K562 (cell line): ENCODE measurements around the gene RXRB. TPM values are rescaled to one million over a fixed set of nuclear protein-coding genes. Genes with fewer than 3 reads are reported as not detected.

Experiments
- BRF2 ChIP-seq: IDR thresholded peaks from 3 replicates; pipeline ENCODE4 v1.6.1; 2011; ENCODE audit warnings: borderline replicate concordance, mild to moderate bottlenecking; ENCODE audit not compliant: insufficient read length, insufficient read depth
- CBX1 ChIP-seq: sonication (generic); IDR thresholded peaks from 2 replicates; pipeline ENCODE4 v1.6.1; 2016; ENCODE audit warnings: antibody characterized with exemption, low read depth, mild to moderate bottlenecking
- E2F3 ChIP-seq: fragments of 250-450 bp; sonication (Bioruptor Pico); IDR thresholded peaks from 2 replicates; pipeline ENCODE4 v1.4.0; 2020; ENCODE audit warnings: mild to moderate bottlenecking
- ELF4 ChIP-seq: fragments of 450-650 bp; formaldehyde crosslinking; IDR thresholded peaks from 2 replicates; pipeline ENCODE4 v1.4.0; 2022; ENCODE audit warnings: missing genetic modification characterization
- FOXK2 ChIP-seq, 2 experiments: fragments of 450-650 bp; IDR thresholded peaks in 1 of 2; conservative IDR thresholded peaks in 1 of 2; 2 replicates each; pipeline ENCODE4 v1.6.1; 2016; ENCODE audit warnings: low read depth in 2 of 2, mild to moderate bottlenecking in 1 of 2
- GATA2 ChIP-seq: sonication (generic); formaldehyde crosslinking; IDR thresholded peaks from 2 replicates; pipeline ENCODE4 v1.4.0; 2020; ENCODE audit warnings: mild to moderate bottlenecking, missing genetic modification reagents
- GATAD2A ChIP-seq: fragments of 450-650 bp; IDR thresholded peaks from 2 replicates; pipeline ENCODE4 v1.6.1; 2017
- HDAC1 ChIP-seq, 2 experiments: fragments of 450-650 bp; IDR thresholded peaks; 2 replicates each; pipeline ENCODE4 v1.6.1; 2016 to 2017; ENCODE audit warnings: inconsistent platforms in 1 of 2, mild to moderate bottlenecking in 1 of 2, moderate library complexity in 1 of 2
- HDAC2 ChIP-seq: fragments of 450-650 bp; IDR thresholded peaks from 2 replicates; pipeline ENCODE4 v1.6.1; 2016; ENCODE audit warnings: mild to moderate bottlenecking
- MYNN ChIP-seq, 2 experiments: sonication (generic); formaldehyde crosslinking in 1 of 2; IDR thresholded peaks; 2 replicates each; pipeline versions ENCODE4 v1.5.0 to v1.6.1; 2016 to 2020; ENCODE audit warnings: antibody characterized with exemption in 1 of 2, missing genetic modification reagents in 1 of 2
- NBN ChIP-seq: fragments of 450-650 bp; IDR thresholded peaks from 2 replicates; pipeline ENCODE4 v1.6.1; 2016; ENCODE audit warnings: low read depth, mild to moderate bottlenecking
- NFE2 ChIP-seq: IDR thresholded peaks from 2 replicates; pipeline ENCODE4 v1.6.1; 2014; ENCODE audit warnings: antibody characterized with exemption, low read depth
- PRPF4 ChIP-seq: fragments of 200-400 bp; formaldehyde crosslinking; IDR thresholded peaks from one replicate; pipeline ENCODE4 v1.6.1; 2017; ENCODE audit warnings: low read length, low read depth, mild to moderate bottlenecking; ENCODE audit not compliant: insufficient read depth, poor library complexity, severe bottlenecking
- RREB1 ChIP-seq: fragments of 250-450 bp; sonication (Bioruptor Pico); IDR thresholded peaks from 2 replicates; pipeline ENCODE4 v1.4.0; 2020
- TFAM ChIP-seq: fragments of 250-450 bp; sonication (Bioruptor Pico); conservative IDR thresholded peaks from 2 replicates; pipeline ENCODE4 v1.5.0; 2021; ENCODE audit warnings: mild to moderate bottlenecking, moderate library complexity
- ZNF398 ChIP-seq: fragments of 250-450 bp; sonication (Bioruptor Pico); IDR thresholded peaks from 2 replicates; pipeline ENCODE4 v1.8.0; 2021; ENCODE audit warnings: moderate library complexity, mild to moderate bottlenecking, inconsistent platforms
- polyA plus RNA-seq, 8 experiments: library from polyadenylated mRNA; depleted of rRNA in 4 of 8; stranded (reverse) in 5 of 8; unstranded in 3 of 8; fragments of >200 nt; fragmentation: Nextera tagmentation in 2 of 8; fragmentation: Illumina TruSeq in 1 of 8; extraction: Ambion mirVana in 2 of 8; extraction: Trizol in 1 of 8; gene quantifications; 2 replicates each; pipeline versions ENCODE4 v1.2.1 to v1.2.3, GENCODE V29; 2011 to 2014; ENCODE audit warnings: inconsistent platforms in 1 of 8, missing spikeins in 1 of 8
- total RNA-seq, 7 experiments: library from RNA; depleted of rRNA in 6 of 7; stranded (reverse); fragments of >200 nt in 6 of 7; fragmentation: Illumina TruSeq in 2 of 7; extraction: Trizol in 2 of 7; gene quantifications; 2 replicates each; pipeline versions ENCODE4 v1.2.1 to v1.2.3, GENCODE V29; 2011 to 2021; ENCODE audit warnings: low replicate concordance in 1 of 7

RXRB gene
- total and polyA plus RNA-seq, 9 of the 15 experiments (the other 6 are each of a cell fraction or from before 2014, with no cell fraction given), result 0.76 to 35.5 (median 18.4) TPM

- TF ChIP-seq RREB1 (CRISPR knock-in tag) (peak; percentile 65), NBN (peak; percentile 78; the same call in 1 of the 2 replicates), GATA2 (no peak), NFE2 (0 out of 2 replicates have a peak, but pooled peaks have one; percentile 6), MYNN (IDR thresholded peaks at IDR 0.05) (no peak), MYNN (CRISPR knock-in tag; IDR thresholded peaks at IDR 0.05) (no peak), ELF4 (CRISPR knock-in tag) (0 out of 2 replicates have a peak, but pooled peaks have one; percentile 20), HDAC2 (peak; percentile 80), GATAD2A (peak; percentile 99), TFAM (CRISPR knock-in tag) (no peak), CBX1 (peak; percentile 80), BRF2 (no peak), E2F3 (CRISPR knock-in tag) (peak; percentile 90), FOXK2 (conservative IDR thresholded peaks at IDR 0.05 in 1 of 2, IDR thresholded peaks at IDR 0.05 in 1 of 2; ENCODE audit: low read depth in 2 of 2) (no peak; a peak in 2 of 4 replicates), ZNF398 (CRISPR knock-in tag) (no peak), PRPF4 (peak; percentile 37), HDAC1 (IDR thresholded peaks at IDR 0.05) (peak in 1 of 2 experiments; percentile 97; a peak in 2 of 4 replicates)
Observed at GRCh38 chr6:33208091-33208967, 7.9 kb upstream of the RXRB start, which contains the start of gene RING1 (continued).
